ENCODE measurements around the gene OR56A5. TPM values are rescaled to one million over a fixed set of nuclear protein-coding genes. Genes with fewer than 3 reads are reported as not detected.

The OR56A5 gene
- total and polyA plus RNA-seq, 2 of the 4 experiments (the other 2 are of a cell fraction): not detected

GRCh38 chr11:5938603-5938965, 29.7 kb downstream of the OR56A5 start:
- no peak overlapping the region for H3K27ac ChIP-seq (ENCODE audit: insufficient read depth, low read length)
- H3K4me2 ChIP-seq (ENCODE audit: low read depth, low read length): no peak overlapping the region
- H3K14ac ChIP-seq (replicated peaks; ENCODE audit: low read depth, low read length): no peak overlapping the region
- no peak overlapping the region for H3K4me3 ChIP-seq (ENCODE audit: insufficient read depth, low read depth, low read length)
- ATAC-seq (ENCODE audit: low read depth): no peak
- H2BK5ac ChIP-seq (ENCODE audit: low read depth, low read length, poor library complexity, severe bottlenecking): no peak overlapping the region
- no peak overlapping the region for H2BK20ac ChIP-seq (ENCODE audit: low read depth, low read length)
- 66% methylated on average over 20 of the region's 21 CpGs; no CpG with 5 or more reads in 1 of the 2 experiments for WGBS, 2 experiments (ENCODE audit: extremely low coverage in 2 of 2, insufficient read length in 1 of 2)
- H2BK120ac ChIP-seq (ENCODE audit: low read depth, low read length): no peak overlapping the region
- H3K9me1 ChIP-seq (ENCODE audit: insufficient read depth, low read length): no peaks in the 10 kb centered on the region
- H3K23ac ChIP-seq (ENCODE audit: low read depth, low read length): no peak overlapping the region
- ChIA-PET POLR2A (ENCODE audit: unreplicated experiment) (no interaction called here), CTCF (no interaction called here)
- BruUV-seq (replicated peaks): no TSS peak
- no peaks in the 10 kb centered on the region for H3K27me3 ChIP-seq (ENCODE audit: control insufficient read depth, insufficient read depth, low read length)
- no peak overlapping the region for H2AK9ac ChIP-seq (replicated peaks; ENCODE audit: low read depth, low read length, poor library complexity)
- peaks cover 22% of the 10 kb centered on the region for H3K9me3 ChIP-seq (ENCODE audit: control insufficient read depth, insufficient read depth, low read length)
- no peaks in the 10 kb centered on the region for H3K36me3 ChIP-seq (ENCODE audit: control insufficient read depth, insufficient read depth, low read length)
- no peak overlapping the region for H4K5ac ChIP-seq (ENCODE audit: low read depth, low read length)
- TF ChIP-seq NFE2L2 (IDR thresholded peaks at IDR 0.05; ENCODE audit: low read depth, low read length): no peak
- no peak for TF ChIP-seq MXI1 (IDR thresholded peaks at IDR 0.05; ENCODE audit: borderline replicate concordance, low read depth, low read length)
- H3K18ac ChIP-seq (ENCODE audit: low read depth, low read length): no peak overlapping the region
- H3K9ac ChIP-seq (ENCODE audit: low read depth, low read length): no peak overlapping the region
- H2AFZ ChIP-seq (replicated peaks; ENCODE audit: low read length, poor library complexity): no peak overlapping the region
- in situ Hi-C loops (cut with MboI; ENCODE audit: low sequenced_read_pairs) (no loop called here), intact Hi-C loops (cut with micrococcal nuclease) (no loop called here), dilution Hi-C loops (cut with HindIII; ENCODE audit: low sequenced_read_pairs, unreplicated experiment) (no loop called here)
- no peak overlapping the region for H4K91ac ChIP-seq (ENCODE audit: insufficient read depth, low read depth, low read length)
- H3K4me1 ChIP-seq (ENCODE audit: control insufficient read depth, insufficient read depth, low read length): no peaks in the 10 kb centered on the region
- no peak overlapping the region for H3K4ac ChIP-seq (ENCODE audit: low read depth, low read length)
- no peak overlapping the region for H3K56ac ChIP-seq (ENCODE audit: extremely low read depth, insufficient read depth, low read length)
- H2BK15ac ChIP-seq (ENCODE audit: low read depth, low read length): no peak overlapping the region
- no peak overlapping the region for H2AK5ac ChIP-seq (ENCODE audit: low read depth, low read length)
- H3K79me1 ChIP-seq (ENCODE audit: low read depth in 1 of 2, low read length in 2 of 2): no peaks in the 10 kb centered on the region
- no peak overlapping the region for H4K8ac ChIP-seq (ENCODE audit: low read depth in 2 of 2, low read length in 2 of 2)
- no peak for DNase-seq
- no peaks in the 10 kb centered on the region for H4K20me1 ChIP-seq (ENCODE audit: insufficient read depth, low read length)
